Stimulated activated memory B cell treated with anti-CD40 and anti-IgM and Interleukin-4, amounts not matched to agents 10 μg/mL and 1 μg/mL and 100 μg/mL, for 72 hours (primary cell): ENCODE results near the gene PCDHB9.
"Not testable (repeated sequence)": the region's sequence is repeated elsewhere in the genome, so short reads cannot be mapped to it uniquely, and the experiment has no call there.

Source experiments
- ATAC-seq: fragments of 150-1000 bp; cut with Tn5 transposase; 2 replicates; pipeline ENCODE4 v1.10.0; 2021
- H3K27ac Mint-ChIP-seq: one replicate; pipeline ENCODE4 v1.8.0; 2022; ENCODE audit warnings: mild to moderate bottlenecking, mixed read lengths
- H3K27me3 Mint-ChIP-seq: one replicate; pipeline ENCODE4 v1.8.0; 2022; ENCODE audit warnings: mixed read lengths
- H3K36me3 Mint-ChIP-seq: one replicate; pipeline ENCODE4 v1.8.0; 2022; ENCODE audit warnings: mixed read lengths
- H3K4me1 Mint-ChIP-seq: one replicate; pipeline ENCODE4 v1.8.0; 2022; ENCODE audit warnings: mixed read lengths
- H3K4me3 Mint-ChIP-seq: one replicate; pipeline ENCODE4 v1.8.0; 2022; ENCODE audit warnings: mild to moderate bottlenecking, moderate library complexity, mixed read lengths
- H3K9me3 Mint-ChIP-seq: one replicate; pipeline ENCODE4 v1.8.0; 2022; ENCODE audit warnings: mixed read lengths

PCDHB9 gene

GRCh38 chr5:141179371-141179770 lies 7.6 kb upstream of the PCDHB9 start:
- H3K9me3 Mint-ChIP-seq, H3K4me3 Mint-ChIP-seq, H3K27ac Mint-ChIP-seq, H3K4me1 Mint-ChIP-seq, H3K36me3 Mint-ChIP-seq, ATAC-seq: not testable (repeated sequence)
- H3K27me3 Mint-ChIP-seq, result peaks cover 24% of the 10 kb centered on the region

DNA sequence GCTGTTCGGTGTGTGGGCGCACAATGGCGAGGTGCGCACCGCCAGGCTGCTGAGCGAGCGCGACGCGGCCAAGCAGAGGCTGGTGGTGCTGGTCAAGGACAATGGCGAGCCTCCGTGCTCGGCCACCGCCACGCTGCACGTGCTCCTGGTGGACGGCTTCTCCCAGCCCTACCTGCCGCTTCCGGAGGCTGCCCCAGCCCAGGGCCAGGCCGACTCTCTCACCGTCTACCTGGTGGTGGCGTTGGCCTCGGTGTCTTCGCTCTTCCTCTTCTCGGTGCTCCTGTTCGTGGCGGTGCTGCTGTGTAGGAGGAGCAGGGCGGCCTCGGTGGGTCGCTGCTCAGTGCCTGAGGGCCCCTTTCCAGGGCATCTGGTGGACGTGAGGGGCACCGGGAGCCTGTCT lies 7.1 kb upstream of the PCDHB9 start:
- H3K36me3 Mint-ChIP-seq, H3K4me1 Mint-ChIP-seq, H3K27ac Mint-ChIP-seq, ATAC-seq, H3K9me3 Mint-ChIP-seq, H3K4me3 Mint-ChIP-seq: not testable (repeated sequence)
- H3K27me3 Mint-ChIP-seq, result peaks cover 29% of the 10 kb centered on the region

GRCh38 chr5:141180313-141180712 lies 6.6 kb upstream of the PCDHB9 start:
- no peaks in the 10 kb centered on the region for H3K36me3 Mint-ChIP-seq
- no peak for ATAC-seq
- no peaks in the 10 kb centered on the region for H3K4me1 Mint-ChIP-seq
- H3K27ac Mint-ChIP-seq, result no peak overlapping the region
- H3K9me3 Mint-ChIP-seq, result peaks cover 13% of the 10 kb centered on the region
- no peak overlapping the region for H3K4me3 Mint-ChIP-seq
- peaks cover 33% of the 10 kb centered on the region for H3K27me3 Mint-ChIP-seq

DNA sequence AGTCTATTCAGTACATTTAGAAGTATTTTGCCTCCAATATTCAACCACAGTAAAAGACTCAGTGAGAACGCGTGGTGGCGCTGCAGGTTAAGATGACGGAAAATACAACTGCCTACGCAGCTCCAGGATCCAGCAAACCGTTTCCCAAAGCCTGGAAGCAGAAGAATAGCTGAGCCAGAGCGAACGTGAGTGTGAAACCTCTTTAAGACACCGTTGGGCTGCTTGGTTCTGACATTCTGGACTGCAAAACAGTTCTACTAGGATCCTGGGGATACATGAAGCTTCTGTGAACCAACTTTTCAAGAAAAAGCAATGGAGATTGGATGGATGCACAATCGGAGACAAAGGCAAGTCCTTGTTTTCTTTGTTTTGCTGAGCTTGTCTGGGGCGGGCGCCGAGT lies 4.7 kb upstream of the PCDHB9 start, which contains the start of gene PCDHB16:
PCDHB16 (plus strand) TSS at position 140 of the 400 bp plus-strand sequence; CDS start at position 313, 173 bp downstream.
- Mint-ChIP-seq H3K4me1 (peaks cover 7% of the 10 kb centered on the region), H3K27ac (no peak within 1 kb of the TSS), H3K9me3 (peaks cover 16% of the 10 kb centered on the region), H3K36me3 (no peaks in the 10 kb centered on the region), H3K4me3 (no peak within 1 kb of the TSS), H3K27me3 (peaks cover 51% of the 10 kb centered on the region)
- ATAC-seq, result no peak

DNA sequence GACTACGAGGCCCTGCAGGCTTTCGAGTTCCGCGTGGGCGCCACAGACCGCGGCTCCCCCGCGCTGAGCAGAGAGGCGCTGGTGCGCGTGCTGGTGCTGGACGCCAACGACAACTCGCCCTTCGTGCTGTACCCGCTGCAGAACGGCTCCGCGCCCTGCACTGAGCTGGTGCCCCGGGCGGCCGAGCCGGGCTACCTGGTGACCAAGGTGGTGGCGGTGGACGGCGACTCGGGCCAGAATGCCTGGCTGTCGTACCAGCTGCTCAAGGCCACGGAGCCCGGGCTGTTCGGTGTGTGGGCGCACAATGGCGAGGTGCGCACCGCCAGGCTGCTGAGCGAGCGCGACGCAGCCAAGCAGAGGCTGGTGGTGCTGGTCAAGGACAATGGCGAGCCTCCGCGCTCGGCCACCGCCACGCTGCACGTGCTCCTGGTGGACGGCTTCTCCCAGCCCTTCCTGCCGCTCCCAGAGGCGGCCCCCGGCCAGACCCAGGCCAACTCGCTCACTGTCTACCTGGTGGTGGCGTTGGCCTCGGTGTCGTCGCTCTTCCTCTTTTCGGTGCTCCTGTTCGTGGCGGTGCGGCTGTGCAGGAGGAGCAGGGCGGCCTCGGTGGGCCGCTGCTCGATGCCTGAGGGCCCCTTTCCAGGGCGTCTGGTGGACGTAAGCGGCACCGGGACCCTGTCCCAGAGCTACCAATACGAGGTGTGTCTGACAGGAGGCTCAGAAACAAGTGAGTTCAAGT lies 2.7 kb upstream of the PCDHB9 start:
- H3K9me3 Mint-ChIP-seq, result peaks cover 19% of the 10 kb centered on the region
- not testable (repeated sequence) for H3K36me3 Mint-ChIP-seq, H3K27ac Mint-ChIP-seq, ATAC-seq, H3K4me3 Mint-ChIP-seq, H3K4me1 Mint-ChIP-seq
- H3K27me3 Mint-ChIP-seq, result peaks cover 59% of the 10 kb centered on the region

GRCh38 chr5:141188682-141189081 lies 1.7 kb downstream of the PCDHB9 start:
- not testable (repeated sequence) for H3K4me3 Mint-ChIP-seq, H3K36me3 Mint-ChIP-seq, H3K27ac Mint-ChIP-seq, ATAC-seq
- Mint-ChIP-seq H3K9me3 (peaks cover 18% of the 10 kb centered on the region), H3K4me1 (peaks cover 14% of the 10 kb centered on the region), H3K27me3 (peaks cover 55% of the 10 kb centered on the region)

GRCh38 chr5:141189131-141189530 lies 2.2 kb downstream of the PCDHB9 start:
- not testable (repeated sequence) for H3K4me3 Mint-ChIP-seq, H3K36me3 Mint-ChIP-seq, H3K27ac Mint-ChIP-seq, ATAC-seq
- H3K27me3 Mint-ChIP-seq, result peaks cover 55% of the 10 kb centered on the region
- H3K4me1 Mint-ChIP-seq, result peaks cover 14% of the 10 kb centered on the region
- H3K9me3 Mint-ChIP-seq, result peaks cover 18% of the 10 kb centered on the region

DNA sequence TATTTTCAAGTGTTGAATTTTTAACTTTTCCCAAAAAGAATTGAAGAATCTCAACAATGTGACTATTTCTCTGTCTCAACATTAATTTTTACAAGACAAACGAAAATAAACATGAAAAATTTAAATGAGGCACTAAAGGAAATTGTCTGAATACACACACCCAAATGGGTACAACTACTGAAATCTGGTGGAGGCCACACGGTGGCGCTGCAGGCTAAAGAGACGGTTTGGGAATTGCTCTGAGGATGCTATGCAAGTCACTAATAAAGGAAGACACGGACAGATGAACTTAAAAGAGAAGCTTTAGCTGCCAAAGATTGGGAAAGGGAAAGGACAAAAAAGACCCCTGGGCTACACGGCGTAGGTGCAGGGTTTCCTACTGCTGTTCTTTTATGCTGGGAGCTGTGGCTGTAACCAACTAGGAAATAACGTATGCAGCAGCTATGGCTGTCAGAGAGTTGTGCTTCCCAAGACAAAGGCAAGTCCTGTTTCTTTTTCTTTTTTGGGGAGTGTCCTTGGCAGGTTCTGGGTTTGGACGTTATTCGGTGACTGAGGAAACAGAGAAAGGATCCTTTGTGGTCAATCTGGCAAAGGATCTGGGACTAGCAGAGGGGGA lies 5.3 kb downstream of the PCDHB9 start, which contains the start of gene PCDHB10:
PCDHB10 (plus strand) TSS at position 244 of the 616 bp plus-strand sequence; CDS start at position 444, 200 bp downstream.
- Mint-ChIP-seq H3K4me1 (peaks cover 8% of the 10 kb centered on the region), H3K36me3 (peaks cover 7% of the 10 kb centered on the region), H3K9me3 (peaks cover 11% of the 10 kb centered on the region), H3K27me3 (peaks cover 26% of the 10 kb centered on the region), H3K27ac (no peak within 1 kb of the TSS), H3K4me3 (no peak within 1 kb of the TSS)
- no peak for ATAC-seq

DNA sequence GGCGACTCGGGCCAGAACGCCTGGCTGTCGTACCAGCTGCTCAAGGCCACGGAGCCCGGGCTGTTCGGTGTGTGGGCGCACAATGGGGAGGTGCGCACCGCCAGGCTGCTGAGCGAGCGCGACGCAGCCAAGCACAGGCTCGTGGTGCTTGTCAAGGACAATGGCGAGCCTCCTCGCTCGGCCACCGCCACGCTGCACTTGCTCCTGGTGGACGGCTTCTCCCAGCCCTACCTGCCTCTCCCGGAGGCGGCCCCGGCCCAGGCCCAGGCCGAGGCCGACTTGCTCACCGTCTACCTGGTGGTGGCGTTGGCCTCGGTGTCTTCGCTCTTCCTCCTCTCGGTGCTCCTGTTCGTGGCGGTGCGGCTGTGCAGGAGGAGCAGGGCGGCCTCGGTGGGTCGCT lies 7.4 kb downstream of the PCDHB9 start:
- peaks cover 31% of the 10 kb centered on the region for H3K27me3 Mint-ChIP-seq

DNA sequence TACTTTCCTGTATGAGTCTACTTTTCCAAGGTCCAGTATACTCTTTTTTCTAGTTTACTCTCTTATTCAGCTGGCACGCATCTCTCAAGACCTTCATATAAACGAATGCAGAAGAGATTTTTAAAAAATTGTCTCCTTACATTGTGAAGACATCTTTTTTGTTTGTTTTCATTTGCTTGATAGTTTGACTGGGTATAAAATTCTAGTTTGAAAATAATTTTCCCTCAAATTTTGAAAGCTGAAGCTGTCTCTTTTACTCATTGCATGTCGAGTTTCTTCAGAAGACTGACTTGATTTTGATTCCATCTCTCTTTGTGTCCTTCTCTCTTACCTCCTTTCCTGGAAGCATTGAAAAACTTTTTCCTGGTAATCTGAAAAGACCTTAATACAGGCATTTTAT lies 9.4 kb downstream of the PCDHB9 start:
- Mint-ChIP-seq H3K4me3 (no peak overlapping the region), H3K27me3 (peaks cover 23% of the 10 kb centered on the region)

More for the DNA sequence above, 7.4 kb downstream of the PCDHB9 start:
- H3K36me3 Mint-ChIP-seq, H3K4me1 Mint-ChIP-seq, ATAC-seq, H3K27ac Mint-ChIP-seq, H3K4me3 Mint-ChIP-seq: not testable (repeated sequence)
- peaks cover 13% of the 10 kb centered on the region for H3K9me3 Mint-ChIP-seq

DNA sequence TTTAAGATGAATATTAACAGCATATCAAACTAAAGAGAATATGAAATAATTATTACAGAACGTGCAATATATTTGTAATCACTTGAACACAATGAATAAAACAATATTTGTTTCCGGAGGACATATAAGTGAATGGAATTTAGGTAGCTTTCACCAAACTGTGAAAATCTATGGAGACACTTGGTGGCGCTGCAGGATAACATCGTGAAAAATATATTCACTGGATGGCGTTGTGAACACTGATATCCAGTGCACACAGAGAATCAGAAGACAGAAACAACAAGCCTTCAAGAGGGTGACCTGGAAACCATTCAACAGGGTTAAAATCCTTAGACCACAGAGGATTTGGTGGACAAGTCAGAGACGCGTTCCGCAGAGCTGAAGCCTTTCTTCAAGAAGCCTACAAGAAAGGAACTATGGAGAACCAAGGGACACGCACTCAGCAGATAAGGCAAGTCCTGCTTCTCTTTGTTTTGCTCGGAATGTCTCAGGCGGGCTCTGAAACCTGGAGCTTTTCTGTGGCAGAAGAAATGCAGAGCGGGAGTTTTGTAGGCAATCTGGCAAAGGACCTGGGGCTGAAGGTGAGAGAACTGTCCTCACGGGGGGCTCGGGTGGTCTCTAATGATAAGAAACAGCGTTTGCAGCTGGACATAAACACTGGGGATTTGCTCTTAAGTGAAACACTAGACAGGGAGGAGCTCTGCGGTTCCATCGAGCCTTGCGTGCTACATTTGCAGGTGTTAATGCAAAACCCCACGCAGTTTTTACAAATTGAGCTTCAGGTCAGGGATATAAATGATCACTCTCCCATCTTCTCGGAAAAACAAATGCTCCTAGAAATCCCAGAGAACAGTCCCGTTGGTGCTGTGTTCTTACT lies 12.6 kb downstream of the PCDHB9 start, which contains the start of gene PCDHB11:
PCDHB11 (plus strand) TSS at position 269 of the 877 bp plus-strand sequence; CDS start at position 417, 148 bp downstream.
- ATAC-seq, result no peak
- Mint-ChIP-seq H3K27ac (no peak within 1 kb of the TSS), H3K4me3 (no peak within 1 kb of the TSS), H3K27me3 (peaks cover 18% of the 10 kb centered on the region), H3K36me3 (no peaks in the 10 kb centered on the region), H3K4me1 (no peaks in the 10 kb centered on the region), H3K9me3 (peaks cover 6% of the 10 kb centered on the region)

More for the DNA sequence above, 9.4 kb downstream of the PCDHB9 start:
- peaks cover 7% of the 10 kb centered on the region for H3K36me3 Mint-ChIP-seq
- H3K4me1 Mint-ChIP-seq, result peaks cover 5% of the 10 kb centered on the region
- no peak overlapping the region for H3K27ac Mint-ChIP-seq
- H3K9me3 Mint-ChIP-seq, result peaks cover 13% of the 10 kb centered on the region
- no peak for ATAC-seq

DNA sequence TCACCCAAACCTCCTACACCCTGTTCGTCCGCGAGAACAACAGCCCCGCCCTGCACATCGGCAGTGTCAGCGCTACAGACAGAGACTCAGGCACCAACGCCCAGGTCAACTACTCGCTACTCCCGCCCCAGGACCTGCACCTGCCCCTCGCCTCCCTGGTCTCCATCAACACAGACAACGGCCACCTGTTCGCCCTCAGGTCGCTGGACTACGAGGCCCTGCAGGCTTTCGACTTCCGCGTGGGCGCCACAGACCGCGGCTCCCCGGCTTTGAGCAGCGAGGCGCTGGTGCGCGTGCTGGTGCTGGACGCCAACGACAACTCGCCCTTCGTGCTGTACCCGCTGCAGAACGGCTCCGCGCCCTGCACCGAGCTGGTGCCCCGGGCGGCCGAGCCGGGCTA lies 14.2 kb downstream of the PCDHB9 start:
- not testable (repeated sequence) for H3K36me3 Mint-ChIP-seq, H3K27ac Mint-ChIP-seq, H3K4me1 Mint-ChIP-seq, ATAC-seq, H3K4me3 Mint-ChIP-seq, H3K9me3 Mint-ChIP-seq
- H3K27me3 Mint-ChIP-seq, result peaks cover 32% of the 10 kb centered on the region

DNA sequence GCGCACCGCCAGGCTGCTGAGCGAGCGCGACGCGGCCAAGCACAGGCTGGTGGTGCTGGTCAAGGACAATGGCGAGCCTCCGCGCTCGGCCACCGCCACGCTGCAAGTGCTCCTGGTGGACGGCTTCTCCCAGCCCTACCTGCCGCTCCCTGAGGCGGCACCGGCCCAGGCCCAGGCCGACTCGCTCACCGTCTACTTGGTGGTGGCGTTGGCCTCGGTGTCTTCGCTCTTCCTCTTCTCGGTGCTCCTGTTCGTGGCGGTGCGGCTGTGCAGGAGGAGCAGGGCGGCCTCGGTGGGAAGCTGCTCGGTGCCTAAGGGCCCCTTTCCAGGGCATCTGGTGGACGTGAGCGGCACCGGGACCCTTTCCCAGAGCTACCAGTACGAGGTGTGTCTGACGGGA lies 14.7 kb downstream of the PCDHB9 start:
- not testable (repeated sequence) for H3K4me1 Mint-ChIP-seq, H3K36me3 Mint-ChIP-seq, H3K4me3 Mint-ChIP-seq, H3K27ac Mint-ChIP-seq, ATAC-seq, H3K9me3 Mint-ChIP-seq
- H3K27me3 Mint-ChIP-seq, result peaks cover 37% of the 10 kb centered on the region

- H3K36me3 Mint-ChIP-seq, result no peaks in the 10 kb centered on the region
- H3K27ac Mint-ChIP-seq, result no peak within 1 kb of the TSS
- H3K4me3 Mint-ChIP-seq, result no peak within 1 kb of the TSS
- no peak for ATAC-seq
- no peaks in the 10 kb centered on the region for H3K4me1 Mint-ChIP-seq
- peaks cover 5% of the 10 kb centered on the region for H3K9me3 Mint-ChIP-seq
- H3K27me3 Mint-ChIP-seq, result peaks cover 67% of the 10 kb centered on the region
Measured at GRCh38 chr5:141208478-141208877, 21.5 kb downstream of the PCDHB9 start, which contains the start of gene PCDHB12. Gene PCDHB12 (plus strand): TSS chr5:141208719. CDS start chr5:141208908, 189 bp downstream.

GRCh38 chr5:141210281-141210680 lies 23.3 kb downstream of the PCDHB9 start:
- ATAC-seq, H3K9me3 Mint-ChIP-seq, H3K4me3 Mint-ChIP-seq, H3K4me1 Mint-ChIP-seq, H3K36me3 Mint-ChIP-seq, H3K27ac Mint-ChIP-seq: not testable (repeated sequence)
- peaks cover 60% of the 10 kb centered on the region for H3K27me3 Mint-ChIP-seq
